IMR-90 (cell line): ENCODE data around the gene LTBP4. TPM values are rescaled to one million over a fixed set of nuclear protein-coding genes. Genes with fewer than 3 reads are reported as not detected.

Experiments used
- ATAC-seq: fragments of 200-7000 bp; cut with Tn5 transposase; 2 replicates; pipeline ENCODE4 v1.9.1; 2020; ENCODE audit warnings: low read depth, mild to moderate bottlenecking, moderate library complexity
- BruUV-seq: library from RNA; stranded (reverse); fragments of 400-500 nt; replicated peaks from 2 replicates; lab custom pipeline; 2021; lab: Mats Ljungman, UMichigan
- CTCF ChIA-PET: fragments of 300-600 bp; formaldehyde crosslinking; extraction: SDS; loops from one replicate; lab custom pipeline; 2021; ENCODE audit warnings: antibody characterized with exemption; lab: Yijun Ruan, JAX
- POLR2A ChIA-PET: fragments of 300-600 bp; sonication (Branson Sonifier 250); formaldehyde crosslinking; loops from one replicate; lab custom pipeline; 2022; ENCODE audit warnings: antibody characterized with exemption; ENCODE audit not compliant: unreplicated experiment; lab: Charles Lee
- DNase-seq: peaks from one replicate; pipeline ENCODE4 v3.0.0; 2013
- H2AFZ ChIP-seq: replicated peaks from 2 replicates; pipeline ENCODE3; 2013; ENCODE audit warnings: low read length, mild to moderate bottlenecking; ENCODE audit not compliant: poor library complexity
- H2AK5ac ChIP-seq: 2 replicates; pipeline ENCODE4 v1.6.1; 2013; ENCODE audit warnings: low read depth, low read length, inconsistent platforms
- H2AK9ac ChIP-seq: replicated peaks from 2 replicates; pipeline ENCODE3; 2013; ENCODE audit warnings: mild to moderate bottlenecking, low read depth, low read length, moderate library complexity; ENCODE audit not compliant: poor library complexity
- H2BK120ac ChIP-seq: 2 replicates; pipeline ENCODE4 v1.6.1; 2013; ENCODE audit warnings: low read depth, low read length, inconsistent platforms
- H2BK15ac ChIP-seq: 3 replicates; pipeline ENCODE4 v1.6.1; 2013; ENCODE audit warnings: low read depth, low read length, inconsistent platforms
- H2BK20ac ChIP-seq: 2 replicates; pipeline ENCODE4 v1.6.1; 2013; ENCODE audit warnings: low read depth, mild to moderate bottlenecking, inconsistent platforms, low read length, moderate library complexity
- H2BK5ac ChIP-seq: 2 replicates; pipeline ENCODE4 v1.6.1; 2013; ENCODE audit warnings: mild to moderate bottlenecking, low read depth, low read length, inconsistent platforms; ENCODE audit not compliant: poor library complexity, severe bottlenecking
- H3K14ac ChIP-seq: replicated peaks from 2 replicates; pipeline ENCODE4 v1.6.1; 2013; ENCODE audit warnings: low read depth, low read length, inconsistent platforms
- H3K18ac ChIP-seq: 2 replicates; pipeline ENCODE4 v1.6.1; 2013; ENCODE audit warnings: low read depth, low read length, control low read depth
- H3K23ac ChIP-seq: 2 replicates; pipeline ENCODE4 v1.6.1; 2013; ENCODE audit warnings: low read depth, low read length, inconsistent platforms
- H3K27ac ChIP-seq: 2 replicates; pipeline ENCODE4 v1.5.1; 2013; ENCODE audit warnings: mild to moderate bottlenecking, control low read depth, low read length; ENCODE audit not compliant: insufficient read depth
- H3K27me3 ChIP-seq: 2 replicates; pipeline ENCODE4 v1.6.1; 2013; ENCODE audit warnings: low read length; ENCODE audit not compliant: control insufficient read depth, insufficient read depth
- H3K36me3 ChIP-seq: 2 replicates; pipeline ENCODE4 v1.6.1; 2013; ENCODE audit warnings: low read length, mixed read lengths; ENCODE audit not compliant: control insufficient read depth, insufficient read depth
- H3K4ac ChIP-seq: 2 replicates; pipeline ENCODE4 v1.6.1; 2013; ENCODE audit warnings: low read depth, low read length, inconsistent platforms
- H3K4me1 ChIP-seq: 2 replicates; pipeline ENCODE4 v1.6.1; 2013; ENCODE audit warnings: low read length, mixed read lengths; ENCODE audit not compliant: control insufficient read depth, insufficient read depth
- H3K4me2 ChIP-seq: 2 replicates; pipeline ENCODE4 v1.6.1; 2013; ENCODE audit warnings: low read depth, mild to moderate bottlenecking, control low read depth, low read length, moderate library complexity
- H3K4me3 ChIP-seq: 2 replicates; pipeline ENCODE4 v1.5.1; 2013; ENCODE audit warnings: low read depth, mild to moderate bottlenecking, control low read depth, low read length, moderate library complexity; ENCODE audit not compliant: insufficient read depth
- H3K56ac ChIP-seq: 2 replicates; pipeline ENCODE4 v1.6.1; 2013; ENCODE audit warnings: low read length, inconsistent platforms; ENCODE audit not compliant: insufficient read depth; ENCODE audit errors: extremely low read depth
- H3K79me1 ChIP-seq, 2 experiments: 2 replicates each; pipeline ENCODE4 v1.6.1; 2013; ENCODE audit warnings: low read length in 2 of 2, inconsistent platforms in 1 of 2, low read depth in 1 of 2
- H3K9ac ChIP-seq: 2 replicates; pipeline ENCODE4 v1.6.1; 2013; ENCODE audit warnings: low read depth, low read length, control low read depth
- H3K9me1 ChIP-seq: 2 replicates; pipeline ENCODE4 v1.6.1; 2013; ENCODE audit warnings: low read length, inconsistent platforms; ENCODE audit not compliant: insufficient read depth
- H3K9me3 ChIP-seq: 2 replicates; pipeline ENCODE4 v1.6.1; 2013; ENCODE audit warnings: low read length; ENCODE audit not compliant: control insufficient read depth, insufficient read depth
- H4K20me1 ChIP-seq: 2 replicates; pipeline ENCODE4 v1.6.1; 2013; ENCODE audit warnings: low read length, inconsistent platforms; ENCODE audit not compliant: insufficient read depth
- H4K5ac ChIP-seq: 2 replicates; pipeline ENCODE4 v1.6.1; 2013; ENCODE audit warnings: mild to moderate bottlenecking, low read depth, low read length, control low read depth
- H4K8ac ChIP-seq, 2 experiments: 2 replicates each; pipeline ENCODE4 v1.6.1; 2013; ENCODE audit warnings: low read depth in 2 of 2, low read length in 2 of 2, control low read depth in 1 of 2, inconsistent platforms in 1 of 2
- H4K91ac ChIP-seq: 2 replicates; pipeline ENCODE4 v1.6.1; 2013; ENCODE audit warnings: low read depth, low read length, inconsistent platforms; ENCODE audit not compliant: insufficient read depth
- BHLHE40 ChIP-seq: fragments of 150-350 bp; IDR thresholded peaks from 2 replicates; pipeline ENCODE4 v1.6.1; 2016; ENCODE audit warnings: mild to moderate bottlenecking, low read depth, low read length
- CEBPB ChIP-seq: IDR thresholded peaks from 2 replicates; pipeline ENCODE4 v1.6.1; 2012; ENCODE audit warnings: low read depth, low read length, improper control_type of control experiment
- CHD1 ChIP-seq: IDR thresholded peaks from 2 replicates; pipeline ENCODE4 v1.6.1; 2012; ENCODE audit warnings: low read depth, low read length, improper control_type of control experiment
- ELK1 ChIP-seq: fragments of 150-350 bp; IDR thresholded peaks from 2 replicates; pipeline ENCODE4 v1.6.1; 2016; ENCODE audit warnings: low read depth, mild to moderate bottlenecking, low read length, moderate library complexity, borderline replicate concordance
- FOS ChIP-seq: fragments of 150-350 bp; IDR thresholded peaks from 2 replicates; pipeline ENCODE4 v1.6.1; 2016; ENCODE audit warnings: low read depth, low read length
- MAFK ChIP-seq: IDR thresholded peaks from 2 replicates; pipeline ENCODE4 v1.6.1; 2012; ENCODE audit warnings: low read depth, low read length, improper control_type of control experiment
- MAZ ChIP-seq: IDR thresholded peaks from 2 replicates; pipeline ENCODE4 v1.6.1; 2012; ENCODE audit warnings: low read depth, mild to moderate bottlenecking, low read length, improper control_type of control experiment, moderate library complexity, borderline replicate concordance
- MXI1 ChIP-seq: IDR thresholded peaks from 2 replicates; pipeline ENCODE4 v1.6.1; 2012; ENCODE audit warnings: low read depth, mild to moderate bottlenecking, low read length, moderate library complexity, borderline replicate concordance
- NFE2L2 ChIP-seq: fragments of 150-350 bp; IDR thresholded peaks from 2 replicates; pipeline ENCODE4 v1.6.1; 2016; ENCODE audit warnings: low read depth, mild to moderate bottlenecking, low read length
- POLR2A ChIP-seq: IDR thresholded peaks from 2 replicates; pipeline ENCODE4 v1.6.1; 2012; ENCODE audit warnings: mild to moderate bottlenecking, low read depth, low read length
- RAD21 ChIP-seq: IDR thresholded peaks from 2 replicates; pipeline ENCODE4 v1.6.1; 2012; ENCODE audit warnings: low read length, improper control_type of control experiment
- RCOR1 ChIP-seq: IDR thresholded peaks from 2 replicates; pipeline ENCODE4 v1.6.1; 2012; ENCODE audit warnings: mild to moderate bottlenecking, low read length, improper control_type of control experiment; ENCODE audit not compliant: insufficient replicate concordance
- RFX5 ChIP-seq: IDR thresholded peaks from 2 replicates; pipeline ENCODE4 v1.8.0; 2012; ENCODE audit warnings: low read depth, mild to moderate bottlenecking, low read length, moderate library complexity
- SMC3 ChIP-seq: fragments of 150-350 bp; IDR thresholded peaks from 2 replicates; pipeline ENCODE4 v1.6.1; 2016; ENCODE audit warnings: low read depth, mild to moderate bottlenecking, antibody characterized with exemption, low read length, moderate library complexity
- USF2 ChIP-seq: fragments of 150-350 bp; IDR thresholded peaks from 2 replicates; pipeline ENCODE4 v1.6.1; 2017; ENCODE audit warnings: mild to moderate bottlenecking, antibody characterized with exemption, low read length, low read depth
- WGBS, 2 experiments: methylation state at CpG; one replicate each; pipeline versions ENCODE4 v1.1.5 to v1.1.7; 2013; ENCODE audit warnings: missing lambda C conversion rate in 2 of 2; ENCODE audit not compliant: insufficient read length in 1 of 2; ENCODE audit errors: extremely low coverage in 2 of 2; 5-methylcytosine and 5-hydroxymethylcytosine counted together
- dilution Hi-C: fragments of 300-500 bp; cut with HindIII; formaldehyde crosslinking; loops from one replicate; pipeline ENCODE4 v1.14.3; 2018; ENCODE audit warnings: low sequenced_read_pairs; ENCODE audit not compliant: unreplicated experiment
- in situ Hi-C: fragments of 300-500 bp; cut with MboI; formaldehyde crosslinking; loops from 3 replicates; pipeline ENCODE4 v1.14.3; 2019; ENCODE audit warnings: low sequenced_read_pairs, inconsistent platforms, mixed read lengths
- intact Hi-C: fragments of 100-400 bp; cut with micrococcal nuclease; formaldehyde crosslinking; loops from 2 replicates; pipeline ENCODE4 v1.10.0; 2022
- polyA plus RNA-seq, 3 experiments: library from polyadenylated mRNA; depleted of rRNA; stranded (reverse); fragments of >200 nt; gene quantifications; 2 replicates each; pipeline ENCODE4 v1.2.3, GENCODE V29; 2012; ENCODE audit warnings: low replicate concordance in 1 of 3
- total RNA-seq: library from RNA; depleted of rRNA; stranded (reverse); fragments of >200 nt; gene quantifications from 2 replicates; pipeline ENCODE4 v1.2.3, GENCODE V29; 2012

Gene LTBP4
- total and polyA plus RNA-seq, 2 of the 4 experiments (the other 2 are of a cell fraction) = 14.7 to 70.3 TPM

- Histone ChIP-seq H3K23ac (peak within 1 kb of the TSS; percentile 95), H3K79me1 (peaks cover 5 to 19% of the 10 kb centered on the region in 2 experiments; a peak in 2 of 4 replicates), H3K9me3 (no peaks in the 10 kb centered on the region), H2BK5ac (peak within 1 kb of the TSS; percentile 77), H2BK15ac (no peak within 1 kb of the TSS; the same call in 2 of the 3 replicates), H3K18ac (peak within 1 kb of the TSS; percentile 80), H3K27me3 (no peaks in the 10 kb centered on the region), H3K27ac (peak within 1 kb of the TSS; percentile 85), H3K4me3 (peak within 1 kb of the TSS; percentile 96), H3K14ac (peak within 1 kb of the TSS; percentile 99), H2AK9ac (peak within 1 kb of the TSS; percentile 99), H4K91ac (peak within 1 kb of the TSS; percentile 84), H3K36me3 (peaks cover 14% of the 10 kb centered on the region), H2AK5ac (peak within 1 kb of the TSS; percentile 74; the same call in 1 of the 2 replicates), H3K4me1 (peaks cover 4% of the 10 kb centered on the region), H3K56ac (peak within 1 kb of the TSS; percentile 82), H2BK120ac (peak within 1 kb of the TSS; percentile 71; the same call in 1 of the 2 replicates), H4K20me1 (no peaks in the 10 kb centered on the region), H4K8ac (peak within 1 kb of the TSS; percentile 71 to 98), H2AFZ (peak within 1 kb of the TSS; percentile 99), H2BK20ac (no peak within 1 kb of the TSS), H3K4me2 (peak within 1 kb of the TSS; percentile 100), H3K4ac (peak within 1 kb of the TSS; percentile 96), H3K9ac (peak within 1 kb of the TSS; percentile 89), H4K5ac (peak within 1 kb of the TSS; percentile 92), H3K9me1 (peaks cover 8% of the 10 kb centered on the region; the same call in 1 of the 2 replicates)
- DNase-seq = peak; percentile 92
- ChIA-PET POLR2A (no interaction called here), CTCF (no interaction called here)
- intact Hi-C loops = no loop called here
- dilution Hi-C loops = no loop called here
- BruUV-seq = no TSS peak
- in situ Hi-C loops = no loop called here
- 0% methylated on average over 1 of the region's 55 CpGs; no CpG with 5 or more reads in 1 of the 2 experiments for WGBS, 2 experiments
- peak; percentile 99 for ATAC-seq
- no peak for TF ChIP-seq CHD1
- TF ChIP-seq FOS = peak; percentile 91
- TF ChIP-seq MAFK = no peak
- TF ChIP-seq CEBPB = no peak
- TF ChIP-seq USF2 = no peak
- no peak for TF ChIP-seq NFE2L2
- peak; percentile 84; the same call in 1 of the 2 replicates for TF ChIP-seq MAZ
- no peak for TF ChIP-seq RCOR1
- TF ChIP-seq BHLHE40 = no peak
- no peak for TF ChIP-seq RAD21
- peak; percentile 50; the same call in 1 of the 2 replicates for TF ChIP-seq POLR2A
- TF ChIP-seq SMC3 = no peak
- TF ChIP-seq ELK1 = no peak
- no peak for TF ChIP-seq RFX5
- TF ChIP-seq MXI1 = no peak
Measured at GRCh38 chr19:40576585-40577451, 24.4 kb upstream of the LTBP4 start, which contains the start of gene SHKBP1. SHKBP1 (plus strand) TSS chr19:40576873; CDS start chr19:40576900, 27 bp downstream.
